ENCODE results near the gene RNF115. TPM values are rescaled to one million over a fixed set of nuclear protein-coding genes. Genes with fewer than 3 reads are reported as not detected.
"Not testable (repeated sequence)": the region's sequence is repeated elsewhere in the genome, so short reads cannot be mapped to it uniquely, and the experiment has no call there.

RNF115 gene
- total RNA-seq, 2 donors from 2014 or later, result 17.7 to 19.3 TPM

DNA sequence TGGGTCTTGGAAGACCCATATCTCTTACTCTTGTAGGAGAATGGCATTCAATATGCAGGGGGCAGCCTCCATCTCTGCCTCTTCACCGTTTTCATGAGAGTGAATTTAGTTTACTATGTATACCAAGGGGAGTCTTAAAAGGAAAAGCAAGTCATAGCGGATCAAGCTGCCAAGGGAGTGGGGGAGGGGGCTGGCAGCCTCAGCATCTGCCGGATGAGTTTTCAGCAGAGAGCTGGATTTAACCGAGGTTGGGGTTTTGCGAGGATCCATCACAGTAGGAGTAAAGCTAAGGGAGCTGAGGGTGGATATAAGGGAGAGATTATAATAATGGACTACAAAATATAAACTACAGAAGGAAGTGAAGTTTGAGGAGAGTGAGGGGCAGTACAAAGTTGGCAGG, 94.7 kb downstream of the RNF115 start:
- 68 to 82% methylated on average over 2 to 5 of the region's 5 CpGs for WGBS, 2 experiments (ENCODE audit: insufficient coverage in 1 of 2, insufficient read length in 1 of 2)
- TF ChIP-seq, protein P1, sequence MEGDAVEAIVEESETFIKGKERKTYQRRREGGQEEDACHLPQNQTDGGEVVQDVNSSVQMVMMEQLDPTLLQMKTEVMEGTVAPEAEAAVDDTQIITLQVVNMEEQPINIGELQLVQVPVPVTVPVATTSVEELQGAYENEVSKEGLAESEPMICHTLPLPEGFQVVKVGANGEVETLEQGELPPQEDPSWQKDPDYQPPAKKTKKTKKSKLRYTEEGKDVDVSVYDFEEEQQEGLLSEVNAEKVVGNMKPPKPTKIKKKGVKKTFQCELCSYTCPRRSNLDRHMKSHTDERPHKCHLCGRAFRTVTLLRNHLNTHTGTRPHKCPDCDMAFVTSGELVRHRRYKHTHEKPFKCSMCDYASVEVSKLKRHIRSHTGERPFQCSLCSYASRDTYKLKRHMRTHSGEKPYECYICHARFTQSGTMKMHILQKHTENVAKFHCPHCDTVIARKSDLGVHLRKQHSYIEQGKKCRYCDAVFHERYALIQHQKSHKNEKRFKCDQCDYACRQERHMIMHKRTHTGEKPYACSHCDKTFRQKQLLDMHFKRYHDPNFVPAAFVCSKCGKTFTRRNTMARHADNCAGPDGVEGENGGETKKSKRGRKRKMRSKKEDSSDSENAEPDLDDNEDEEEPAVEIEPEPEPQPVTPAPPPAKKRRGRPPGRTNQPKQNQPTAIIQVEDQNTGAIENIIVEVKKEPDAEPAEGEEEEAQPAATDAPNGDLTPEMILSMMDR (conservative IDR thresholded peaks at IDR 0.05), result no peak
- Histone ChIP-seq H3K9me3 (ENCODE audit: control insufficient read depth, low read length) (no peaks in the 10 kb centered on the region), H3K27ac (ENCODE audit: low read depth, low read length) (no peak overlapping the region), H3K4me3 (ENCODE audit: low read length) (no peak overlapping the region), H3K27me3 (ENCODE audit: control insufficient read depth, insufficient read depth, low read length, poor library complexity, severe bottlenecking) (no peaks in the 10 kb centered on the region), H3K9ac (ENCODE audit: extremely low read depth, low read length, poor library complexity, severe bottlenecking) (no peak overlapping the region), H3K36me3 (ENCODE audit: control insufficient read depth, insufficient read depth, low read length) (no peaks in the 10 kb centered on the region), H3K4me1 (ENCODE audit: control insufficient read depth, insufficient read depth, low read length) (no peaks in the 10 kb centered on the region)
- peaks cover 11% of the 10 kb centered on the region for H3K4me1 Mint-ChIP-seq
- H3K4me3 Mint-ChIP-seq, result no peak overlapping the region
- no peaks in the 10 kb centered on the region for H3K36me3 Mint-ChIP-seq (ENCODE audit: low read depth)
- H3K27ac Mint-ChIP-seq, result no peak overlapping the region
- H3K9me3 Mint-ChIP-seq, result no peaks in the 10 kb centered on the region
- no peaks in the 10 kb centered on the region for H3K27me3 Mint-ChIP-seq (ENCODE audit: insufficient read depth)
- no peak for DNase-seq

DNA sequence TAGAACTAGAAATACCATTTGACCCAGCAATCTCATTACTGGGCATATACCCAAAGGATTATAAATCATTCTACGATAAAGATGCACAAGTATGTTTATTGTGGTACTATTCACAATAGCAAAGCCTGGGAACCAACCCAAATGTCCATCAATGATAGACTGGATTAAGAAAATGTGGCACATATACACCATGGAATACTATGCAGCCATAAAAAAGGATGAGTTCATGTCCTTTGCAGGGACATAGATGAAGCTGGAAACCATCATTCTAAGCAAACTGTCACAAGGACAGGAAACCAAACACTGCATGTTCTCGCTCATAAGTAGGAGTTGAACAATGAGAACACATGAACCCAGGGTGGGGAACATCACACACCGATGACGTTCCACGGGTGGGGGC, 97.7 kb downstream of the RNF115 start:
- not testable (repeated sequence) for DNase-seq; H3K9me3 Mint-ChIP-seq; H3K36me3 ChIP-seq (ENCODE audit: control insufficient read depth, insufficient read depth, low read length); H3K36me3 Mint-ChIP-seq (ENCODE audit: low read depth); H3K4me3 ChIP-seq (ENCODE audit: low read length); H3K9me3 ChIP-seq (ENCODE audit: control insufficient read depth, low read length); H3K27me3 ChIP-seq (ENCODE audit: control insufficient read depth, insufficient read depth, low read length, poor library complexity, severe bottlenecking); H3K4me1 ChIP-seq (ENCODE audit: control insufficient read depth, insufficient read depth, low read length); H3K4me1 Mint-ChIP-seq; H3K9ac ChIP-seq (ENCODE audit: extremely low read depth, low read length, poor library complexity, severe bottlenecking); H3K27ac ChIP-seq (ENCODE audit: low read depth, low read length); H3K27ac Mint-ChIP-seq; H3K27me3 Mint-ChIP-seq (ENCODE audit: insufficient read depth); H3K4me3 Mint-ChIP-seq
- 80 to 98% methylated on average over 4 to 5 of the region's 5 CpGs for WGBS, 2 experiments (ENCODE audit: insufficient coverage in 1 of 2, insufficient read length in 1 of 2)

DNA sequence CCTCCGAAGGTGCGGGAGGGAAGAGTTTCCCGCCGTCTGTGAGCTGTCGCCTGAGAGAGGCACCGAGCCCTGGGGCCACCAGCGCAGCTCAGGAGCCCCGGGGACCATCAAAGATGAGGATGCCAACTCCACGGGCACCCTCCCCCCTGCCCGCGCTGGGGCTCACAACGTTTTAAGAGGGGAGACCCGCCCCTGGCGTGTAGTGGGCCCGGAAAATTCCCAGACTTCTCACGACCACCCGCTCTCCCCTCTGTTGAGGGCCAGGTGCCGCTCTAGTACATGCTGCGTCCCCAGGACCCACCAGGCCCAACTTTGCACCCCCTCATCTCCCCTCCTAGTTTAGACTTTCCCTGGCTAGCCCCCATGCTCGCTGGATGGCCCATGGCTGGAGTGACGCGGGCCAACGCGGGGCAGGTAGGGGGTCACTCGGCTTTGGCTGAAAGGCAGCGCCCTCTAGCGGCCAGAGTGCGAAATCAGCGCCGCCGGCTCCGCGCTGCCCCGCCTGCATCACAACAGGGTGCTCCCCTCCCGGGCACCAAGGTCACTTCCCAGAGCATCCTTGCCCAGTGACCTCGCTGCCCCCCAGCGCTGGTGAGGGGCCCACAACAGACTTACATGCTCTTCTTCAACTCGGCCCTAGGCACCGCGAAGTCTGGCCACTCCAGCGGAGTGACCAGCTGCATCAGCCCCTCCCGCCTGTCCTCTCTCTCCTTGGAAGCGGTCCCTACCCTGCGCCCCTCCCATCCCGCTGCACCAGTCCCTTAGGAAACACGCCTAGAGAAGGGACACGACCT, 102.8 kb downstream of the RNF115 start:
- no peaks in the 10 kb centered on the region for H3K36me3 Mint-ChIP-seq (ENCODE audit: low read depth)
- no peak overlapping the region for H3K9ac ChIP-seq (ENCODE audit: extremely low read depth, low read length, poor library complexity, severe bottlenecking)
- DNase-seq, result peak; percentile 94
- no peaks in the 10 kb centered on the region for H3K27me3 ChIP-seq (ENCODE audit: control insufficient read depth, insufficient read depth, low read length, poor library complexity, severe bottlenecking)
- no peaks in the 10 kb centered on the region for H3K36me3 ChIP-seq (ENCODE audit: control insufficient read depth, insufficient read depth, low read length)
- peaks cover 25% of the 10 kb centered on the region for H3K27me3 Mint-ChIP-seq (ENCODE audit: insufficient read depth)
- TF ChIP-seq, protein P1 (conservative IDR thresholded peaks at IDR 0.05), result peak; percentile 99
- 34 to 37% methylated on average over 31 to 47 of the region's 47 CpGs for WGBS, 2 experiments (ENCODE audit: insufficient coverage in 1 of 2, insufficient read length in 1 of 2)
- peak overlapping the region; percentile 35 for H3K27ac Mint-ChIP-seq
- H3K4me3 Mint-ChIP-seq, result peak overlapping the region; percentile 47
- H3K4me1 ChIP-seq (ENCODE audit: control insufficient read depth, insufficient read depth, low read length), result no peaks in the 10 kb centered on the region
- no peaks in the 10 kb centered on the region for H3K9me3 Mint-ChIP-seq
- peaks cover 17% of the 10 kb centered on the region for H3K4me1 Mint-ChIP-seq
- H3K9me3 ChIP-seq (ENCODE audit: control insufficient read depth, low read length), result no peaks in the 10 kb centered on the region
- H3K4me3 ChIP-seq (ENCODE audit: low read length), result no peak overlapping the region
- H3K27ac ChIP-seq (ENCODE audit: low read depth, low read length), result no peak overlapping the region

DNA sequence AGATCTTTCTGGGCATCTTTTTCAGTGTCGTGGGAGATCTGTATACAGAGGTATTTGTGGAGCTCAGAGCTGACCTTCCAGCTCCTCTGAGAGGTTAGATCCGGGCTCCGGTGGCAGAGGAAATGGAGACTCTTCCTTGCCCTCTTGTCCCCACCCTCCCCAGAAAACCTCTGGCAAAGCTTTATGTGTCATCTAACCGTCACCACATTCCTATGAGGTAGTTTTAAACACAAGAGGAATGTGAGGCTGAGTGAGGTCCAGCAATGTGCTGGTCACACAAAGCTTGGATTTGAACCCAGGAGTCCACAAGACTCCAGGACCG, 103.4 kb downstream of the RNF115 start:
- no peaks in the 10 kb centered on the region for H3K9me3 Mint-ChIP-seq
- peaks cover 25% of the 10 kb centered on the region for H3K27me3 Mint-ChIP-seq (ENCODE audit: insufficient read depth)
- H3K4me1 Mint-ChIP-seq, result peaks cover 18% of the 10 kb centered on the region
- no peak overlapping the region for H3K4me3 ChIP-seq (ENCODE audit: low read length)
- H3K36me3 ChIP-seq (ENCODE audit: control insufficient read depth, insufficient read depth, low read length), result no peaks in the 10 kb centered on the region
- H3K4me1 ChIP-seq (ENCODE audit: control insufficient read depth, insufficient read depth, low read length), result no peaks in the 10 kb centered on the region
- H3K36me3 Mint-ChIP-seq (ENCODE audit: low read depth), result no peaks in the 10 kb centered on the region
- H3K9me3 ChIP-seq (ENCODE audit: control insufficient read depth, low read length), result no peaks in the 10 kb centered on the region
- H3K27me3 ChIP-seq (ENCODE audit: control insufficient read depth, insufficient read depth, low read length, poor library complexity, severe bottlenecking), result no peaks in the 10 kb centered on the region
- no peak for DNase-seq
- no peak overlapping the region for H3K27ac ChIP-seq (ENCODE audit: low read depth, low read length)
- peak overlapping the region; percentile 35 for H3K27ac Mint-ChIP-seq
- WGBS, 2 experiments (ENCODE audit: insufficient coverage in 1 of 2, insufficient read length in 1 of 2), result 91 to 95% methylated on average over 3 to 5 of the region's 5 CpGs
- H3K9ac ChIP-seq (ENCODE audit: extremely low read depth, low read length, poor library complexity, severe bottlenecking), result no peak overlapping the region
- TF ChIP-seq, protein P1 (conservative IDR thresholded peaks at IDR 0.05), result no peak
- peak overlapping the region; percentile 47 for H3K4me3 Mint-ChIP-seq
